Stomach smooth muscle (tissue), 2 donors: ENCODE results near the gene KMT2D.

ENCODE experiments used
- H3K27ac ChIP-seq: one replicate; pipeline ENCODE4 v1.7.0; 2013; ENCODE audit warnings: mild to moderate bottlenecking, low read length, inconsistent platforms
- H3K27me3 ChIP-seq, 2 donors: one replicate each; pipeline ENCODE4 v1.7.0; 2013; ENCODE audit warnings: low read length in 2 of 2; ENCODE audit not compliant: insufficient read depth in 2 of 2, control insufficient read depth in 1 of 2
- H3K36me3 ChIP-seq, 2 donors: one replicate each; pipeline ENCODE4 v1.7.0; 2013; ENCODE audit warnings: low read length in 2 of 2; ENCODE audit not compliant: control insufficient read depth in 2 of 2, insufficient read depth in 2 of 2
- H3K4me1 ChIP-seq: one replicate; pipeline ENCODE4 v1.7.0; 2013; ENCODE audit warnings: low read length; ENCODE audit not compliant: control insufficient read depth, insufficient read depth
- H3K4me3 ChIP-seq, 2 donors: one replicate each; pipeline ENCODE4 v1.7.0; 2013; ENCODE audit warnings: low read length in 2 of 2
- H3K9ac ChIP-seq, 2 donors: one replicate each; pipeline ENCODE4 v1.7.0; 2013; ENCODE audit warnings: low read length in 2 of 2, mild to moderate bottlenecking in 1 of 2
- H3K9me3 ChIP-seq, 2 donors: one replicate each; pipeline ENCODE4 v1.7.0; 2013; ENCODE audit warnings: low read length in 2 of 2; ENCODE audit not compliant: control insufficient read depth in 2 of 2
- donor health status: healthy.
- donor health status: Pancreatic carcinoma.

The KMT2D gene

DNA sequence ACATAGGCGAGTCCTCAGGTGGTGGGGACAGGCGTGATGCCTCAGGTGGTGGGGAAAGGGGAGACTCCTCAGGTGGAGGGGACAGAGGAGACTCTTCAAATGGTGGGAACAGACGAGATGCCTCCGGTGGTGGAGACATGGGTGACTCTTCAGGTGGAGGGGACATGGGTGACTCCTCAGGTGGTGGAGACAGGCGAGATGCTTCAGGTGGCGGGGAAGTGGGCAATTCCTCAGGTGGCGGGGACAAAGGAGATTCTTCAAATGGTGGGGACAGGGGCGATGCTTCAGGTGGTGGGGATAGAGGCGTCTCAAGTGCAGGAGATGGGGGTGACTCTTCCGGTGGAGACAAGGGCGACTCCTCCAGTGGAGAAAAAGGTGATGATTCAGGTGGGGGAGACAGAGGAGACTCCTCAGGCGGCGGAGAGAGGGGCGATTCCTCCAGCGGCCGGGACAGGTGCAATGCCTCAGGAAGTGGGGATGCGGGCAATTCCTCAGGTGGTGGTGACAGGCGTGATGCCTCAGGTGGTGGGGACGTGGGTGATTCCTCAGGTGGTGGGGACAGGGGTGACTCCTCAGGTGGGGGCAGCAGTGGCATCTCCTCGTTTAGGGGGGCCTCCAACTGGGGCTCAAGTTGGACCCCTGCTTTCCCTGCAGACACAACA is 8.7 kb downstream of the KMT2D start:
- no peak overlapping the region for H3K9ac ChIP-seq
- H3K36me3 ChIP-seq: peaks cover 68 to 77% of the 10 kb centered on the region in 2 donors
- H3K4me1 ChIP-seq: peaks cover 23% of the 10 kb centered on the region
- H3K27ac ChIP-seq: no peak overlapping the region
- no peaks in the 10 kb centered on the region for H3K9me3 ChIP-seq
- no peaks in the 10 kb centered on the region for H3K27me3 ChIP-seq
- H3K4me3 ChIP-seq: no peak overlapping the region

- Histone ChIP-seq H3K4me1 (peaks cover 18% of the 10 kb centered on the region), H3K9ac (no peak overlapping the region), H3K27ac (no peak overlapping the region), H3K27me3 (no peaks in the 10 kb centered on the region), H3K36me3 (peaks cover 71 to 80% of the 10 kb centered on the region in 2 donors), H3K9me3 (no peaks in the 10 kb centered on the region), H3K4me3 (no peak overlapping the region)
Measured at GRCh38 chr12:49051373-49051764, 9.2 kb downstream of the KMT2D start.

DNA sequence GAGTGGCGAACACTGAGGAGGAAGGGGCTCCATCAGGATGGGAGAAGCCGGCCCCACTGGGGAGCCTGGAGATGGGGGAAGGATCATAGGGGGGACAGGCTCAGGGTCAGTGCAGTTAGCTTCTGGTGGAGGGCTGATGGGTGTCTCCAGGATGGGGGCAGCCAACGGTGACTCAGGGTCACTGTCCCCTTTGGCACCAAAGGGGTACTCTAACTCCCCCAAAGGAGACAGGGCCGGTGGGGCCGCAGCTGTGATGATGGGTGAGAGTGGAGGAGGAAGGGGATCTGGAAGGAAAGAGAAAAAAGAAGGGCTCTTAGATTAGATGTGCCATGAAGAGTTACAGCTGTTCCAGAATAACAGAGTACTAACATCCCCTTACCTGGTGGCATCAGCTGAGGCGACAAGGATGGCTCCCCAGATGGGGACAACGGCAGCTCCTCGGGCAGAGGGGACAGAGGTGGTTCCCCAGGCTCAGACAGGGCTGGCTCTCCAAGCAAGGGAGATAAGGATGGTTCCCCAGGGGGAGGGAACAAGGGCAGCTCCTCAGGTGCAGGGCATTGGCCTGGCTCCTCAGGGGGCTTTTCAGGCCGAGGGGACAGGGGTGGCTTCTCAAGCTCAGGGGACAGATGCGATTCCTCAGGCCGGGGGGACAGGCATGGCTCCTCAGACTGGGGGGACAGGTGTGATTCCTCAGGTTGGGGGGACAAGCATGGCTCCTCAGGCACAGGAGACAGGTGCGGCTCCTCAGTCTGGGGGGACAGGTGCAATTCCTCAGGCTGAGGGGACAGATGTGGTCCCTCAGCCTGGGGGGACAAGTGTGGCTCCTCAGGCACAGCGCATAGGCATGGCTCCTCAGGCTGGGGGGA is 9.9 kb downstream of the KMT2D start:
- Histone ChIP-seq H3K9ac (no peak overlapping the region), H3K4me3 (no peak overlapping the region), H3K36me3 (peaks cover 77 to 84% of the 10 kb centered on the region in 2 donors)

DNA sequence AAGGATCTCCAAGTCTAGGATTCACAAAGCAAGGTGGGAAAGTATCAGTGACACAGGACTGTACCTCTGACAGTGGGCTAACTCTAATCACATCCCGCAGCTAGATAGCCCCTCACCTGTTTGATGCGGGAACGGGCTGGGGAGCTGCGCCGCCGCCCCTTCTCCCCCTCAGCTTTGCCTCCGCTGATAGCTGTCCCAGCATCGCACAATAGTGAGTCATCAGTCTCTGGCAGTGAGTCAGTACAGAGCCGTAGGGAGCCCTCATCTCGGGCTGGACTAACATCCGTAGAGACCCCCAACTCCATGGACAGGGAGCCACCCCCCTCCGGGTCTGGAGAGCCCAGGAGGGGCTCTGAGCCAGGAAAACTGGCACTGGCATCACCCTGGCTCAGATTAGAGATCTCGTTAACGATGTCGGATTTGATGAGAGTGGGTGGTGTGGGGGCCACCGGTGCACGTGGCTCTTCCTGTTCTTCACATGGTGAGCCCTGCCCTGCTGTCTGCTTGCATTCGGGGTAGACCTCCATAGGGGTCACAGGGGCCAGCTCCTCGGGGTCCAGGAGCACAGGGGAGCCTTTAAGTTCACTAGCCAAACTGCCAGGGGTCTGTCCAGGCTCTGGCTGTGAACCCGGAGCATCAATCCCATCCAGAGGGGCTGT is 10.9 kb downstream of the KMT2D start:
- Histone ChIP-seq H3K4me1 (peaks cover 3% of the 10 kb centered on the region), H3K9me3 (no peaks in the 10 kb centered on the region), H3K9ac (no peak overlapping the region), H3K4me3 (no peak overlapping the region), H3K36me3 (peaks cover 78 to 90% of the 10 kb centered on the region in 2 donors), H3K27me3 (no peaks in the 10 kb centered on the region), H3K27ac (no peak overlapping the region)

More for the DNA sequence above, 9.9 kb downstream of the KMT2D start:
- no peaks in the 10 kb centered on the region for H3K27me3 ChIP-seq
- H3K4me1 ChIP-seq: peaks cover 12% of the 10 kb centered on the region
- no peaks in the 10 kb centered on the region for H3K9me3 ChIP-seq
- H3K27ac ChIP-seq: no peak overlapping the region

- Histone ChIP-seq H3K4me1 (no peaks in the 10 kb centered on the region), H3K9ac (no peak overlapping the region), H3K9me3 (no peaks in the 10 kb centered on the region), H3K36me3 (peaks cover 78 to 89% of the 10 kb centered on the region in 2 donors), H3K27me3 (no peaks in the 10 kb centered on the region), H3K27ac (no peak overlapping the region), H3K4me3 (no peak overlapping the region)
Measured at GRCh38 chr12:49048953-49049352, 11.6 kb downstream of the KMT2D start.

DNA sequence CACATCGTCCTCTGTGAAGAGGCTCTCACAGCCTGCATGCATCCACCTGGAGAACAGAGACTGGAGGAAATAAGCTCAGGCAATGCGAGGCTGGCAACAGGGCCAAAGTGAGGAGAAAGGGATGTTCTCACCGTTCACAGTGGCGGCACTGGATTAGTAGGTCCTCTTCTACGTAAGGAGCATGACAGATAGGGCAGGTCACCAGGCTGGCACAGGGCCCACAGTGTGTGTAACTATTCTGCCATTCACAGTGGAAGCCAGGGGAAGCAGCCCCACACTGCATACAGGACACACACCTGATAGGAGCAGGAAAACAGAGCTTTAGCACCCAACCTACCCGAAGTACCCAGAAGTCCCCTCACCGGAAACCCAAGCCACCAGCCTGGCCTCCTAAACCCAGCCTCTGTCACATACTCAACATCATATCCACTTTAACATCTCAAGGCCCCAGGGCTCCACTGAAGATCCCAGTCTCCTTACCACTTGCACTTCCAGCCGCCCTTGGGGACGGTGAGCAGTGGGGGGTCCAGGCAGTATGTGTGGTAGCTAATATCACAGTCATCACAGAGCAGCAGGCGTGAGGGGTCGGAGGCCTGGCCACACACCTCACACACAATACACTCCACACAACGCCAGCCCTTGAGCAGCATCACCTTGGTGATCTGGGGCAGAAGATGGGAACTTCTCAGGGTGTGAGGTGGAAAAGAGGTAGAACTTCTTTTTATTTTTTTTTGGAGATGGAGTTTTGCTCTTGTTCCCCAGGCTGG is 14.3 kb downstream of the KMT2D start:
- Histone ChIP-seq H3K36me3 (peaks cover 83 to 89% of the 10 kb centered on the region in 2 donors), H3K9me3 (no peaks in the 10 kb centered on the region), H3K4me1 (no peaks in the 10 kb centered on the region), H3K27me3 (no peaks in the 10 kb centered on the region), H3K4me3 (no peak overlapping the region), H3K9ac (no peak overlapping the region), H3K27ac (no peak overlapping the region)

GRCh38 chr12:49044660-49045059 is 15.9 kb downstream of the KMT2D start:
- Histone ChIP-seq H3K9me3 (no peaks in the 10 kb centered on the region), H3K27ac (no peak overlapping the region), H3K9ac (peak overlapping the region in 1 of 2 donors; percentile 13), H3K4me1 (no peaks in the 10 kb centered on the region), H3K4me3 (no peak overlapping the region), H3K27me3 (no peaks in the 10 kb centered on the region), H3K36me3 (peaks cover 78 to 90% of the 10 kb centered on the region in 2 donors)

DNA sequence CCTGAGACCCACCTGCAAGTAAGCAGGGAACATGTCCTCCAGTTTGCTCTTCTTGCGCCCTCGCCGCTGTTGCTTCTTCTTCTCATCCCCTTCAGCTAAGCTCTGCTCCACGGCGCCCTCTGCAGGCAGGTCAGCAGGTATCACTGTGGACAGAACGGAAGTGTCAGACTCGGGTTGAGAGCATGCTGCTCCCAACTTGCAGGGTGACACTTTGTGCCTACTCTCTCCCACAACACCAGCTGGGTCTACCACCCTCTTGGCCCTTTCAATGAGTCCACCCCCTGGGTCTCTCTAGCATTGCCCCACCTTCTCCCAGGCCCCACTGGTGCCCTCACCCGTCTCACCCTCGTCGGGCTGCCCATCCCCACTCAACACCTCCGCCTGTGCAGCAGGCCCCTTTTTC is 16.7 kb downstream of the KMT2D start:
- peaks cover 78 to 86% of the 10 kb centered on the region in 2 donors for H3K36me3 ChIP-seq
- no peak overlapping the region for H3K4me3 ChIP-seq

DNA sequence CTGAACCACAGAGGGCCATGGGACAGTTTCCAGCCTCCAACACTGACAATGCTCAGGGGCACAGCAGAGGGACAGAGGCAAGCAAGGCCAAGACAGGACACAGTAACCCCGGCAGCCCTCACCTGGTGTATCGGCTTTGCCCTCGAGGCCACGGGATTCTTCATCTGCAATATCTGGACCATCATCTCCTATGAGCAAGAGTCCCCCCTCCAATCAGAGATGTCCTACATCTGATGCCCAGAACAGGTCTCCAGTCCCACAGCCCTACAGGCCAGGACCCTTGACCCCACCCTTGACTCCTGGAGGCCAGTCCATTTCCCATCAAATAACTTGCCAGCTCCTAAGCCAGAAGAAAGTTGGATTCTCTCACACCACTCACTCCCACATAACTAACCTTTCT is 17.4 kb downstream of the KMT2D start:
- H3K9ac ChIP-seq: no peak overlapping the region
- H3K36me3 ChIP-seq: peaks cover 76 to 82% of the 10 kb centered on the region in 2 donors
- no peaks in the 10 kb centered on the region for H3K4me1 ChIP-seq
- no peak overlapping the region for H3K4me3 ChIP-seq
- H3K27ac ChIP-seq: no peak overlapping the region
- no peaks in the 10 kb centered on the region for H3K27me3 ChIP-seq
- H3K9me3 ChIP-seq: no peaks in the 10 kb centered on the region

More for the DNA sequence above, 16.7 kb downstream of the KMT2D start:
- Histone ChIP-seq H3K9me3 (no peaks in the 10 kb centered on the region), H3K9ac (no peak overlapping the region), H3K4me1 (no peaks in the 10 kb centered on the region), H3K27ac (no peak overlapping the region), H3K27me3 (no peaks in the 10 kb centered on the region)

GRCh38 chr12:49041881-49042484 is 18.6 kb downstream of the KMT2D start:
- no peak overlapping the region for H3K4me3 ChIP-seq
- H3K9ac ChIP-seq: no peak overlapping the region
- no peaks in the 10 kb centered on the region for H3K4me1 ChIP-seq
- H3K27ac ChIP-seq: no peak overlapping the region
- H3K9me3 ChIP-seq: no peaks in the 10 kb centered on the region
- H3K27me3 ChIP-seq: no peaks in the 10 kb centered on the region
- peaks cover 77 to 82% of the 10 kb centered on the region in 2 donors for H3K36me3 ChIP-seq
